GM23248 (cell line): Measurements from ENCODE around the gene EP400.

ENCODE experiments used
- EZH2 ChIP-seq: fragments of 200-600 bp; sonication (generic); IDR thresholded peaks from 2 replicates; pipeline ENCODE4 v1.6.1; 2018; ENCODE audit warnings: antibody characterized with exemption, mild to moderate bottlenecking; ENCODE audit not compliant: insufficient read depth, poor library complexity, severe bottlenecking
- EZH2phosphoT487 ChIP-seq: fragments of 200-600 bp; sonication (generic); IDR thresholded peaks from 2 replicates; pipeline ENCODE4 v1.6.1; 2018; ENCODE audit warnings: antibody characterized with exemption, moderate library complexity, mild to moderate bottlenecking, low read depth; ENCODE audit not compliant: insufficient read depth

DNA sequence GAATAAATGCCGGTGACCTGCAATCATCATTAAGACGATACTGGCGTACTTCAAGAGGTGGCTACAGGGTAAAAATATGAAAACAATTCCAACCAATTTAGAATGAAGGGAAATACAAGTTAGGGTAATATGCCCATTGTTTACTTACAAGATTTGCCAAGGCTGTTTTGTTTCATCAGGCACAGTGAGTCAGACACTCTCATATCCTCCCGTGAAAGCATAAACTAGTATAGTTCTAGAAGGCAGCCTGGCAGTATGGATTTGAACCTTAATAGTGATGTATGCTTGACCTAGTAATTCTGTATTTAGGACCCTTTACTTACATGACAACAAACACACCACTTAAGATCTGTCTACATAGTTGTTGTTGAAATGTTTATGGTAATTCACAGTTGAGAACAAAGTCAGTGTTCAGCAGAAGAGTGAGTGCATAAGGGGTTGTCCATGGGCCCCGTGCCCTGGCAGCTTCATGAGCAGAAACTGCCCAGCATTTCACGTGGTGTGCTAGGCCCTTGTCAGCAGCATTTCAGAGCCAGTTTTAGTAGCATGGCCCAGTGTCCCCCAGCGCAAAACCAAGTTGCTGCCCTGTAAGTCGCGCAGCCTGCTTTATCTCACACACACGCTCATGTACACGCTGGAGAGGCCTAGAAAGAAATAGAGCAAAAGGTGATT lies 80.8 kb downstream of the EP400 start:
- TF ChIP-seq EZH2 = no peak
- no peak for TF ChIP-seq EZH2phosphoT487
